LHCN-M2 (cell line): ENCODE data around the gene DGKB. TPM values are rescaled to one million over a fixed set of nuclear protein-coding genes. Genes with fewer than 3 reads are reported as not detected.

Source experiments
- DNase-seq: peaks from one replicate; pipeline ENCODE4 v3.0.0-alpha.2; 2012; ENCODE audit warnings: low read depth
- total RNA-seq: library from RNA; depleted of rRNA; stranded (reverse); fragments of >200 nt; gene quantifications from 2 replicates; pipeline ENCODE4 v1.2.3, GENCODE V29; 2014

DGKB gene
- total RNA-seq, 1 experiment from 2014 or later, result 0.06 TPM

GRCh38 chr7:14394786-14395185, 507.8 kb downstream of the DGKB start:
- DNase-seq, result no peak

DNA sequence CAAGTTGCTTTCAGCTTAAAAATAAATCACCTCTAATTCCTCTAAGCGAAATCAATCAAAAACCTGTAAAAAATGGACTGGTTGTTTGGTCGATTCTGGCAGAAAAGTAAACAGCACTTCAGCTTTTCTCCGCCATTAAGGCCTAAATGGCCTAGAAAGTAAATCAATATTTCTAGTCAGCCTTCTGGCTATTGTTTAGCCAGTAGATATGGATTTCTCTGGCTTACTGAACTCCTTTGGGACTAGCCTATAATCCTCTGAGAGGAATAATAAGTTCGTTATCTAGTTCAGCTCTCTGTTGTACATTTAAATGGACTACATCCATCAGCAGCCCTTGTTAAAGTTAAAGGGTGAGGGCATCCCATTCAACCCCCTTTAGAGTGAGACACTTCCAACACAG, 513.0 kb downstream of the DGKB start:
- DNase-seq, result no peak

GRCh38 chr7:14389181-14389591, 513.4 kb downstream of the DGKB start:
- no peak for DNase-seq

GRCh38 chr7:14385074-14385473, 517.5 kb downstream of the DGKB start:
- DNase-seq, result peak; percentile 35

GRCh38 chr7:14381936-14382335, 520.6 kb downstream of the DGKB start:
- DNase-seq, result peak; percentile 56

DNA sequence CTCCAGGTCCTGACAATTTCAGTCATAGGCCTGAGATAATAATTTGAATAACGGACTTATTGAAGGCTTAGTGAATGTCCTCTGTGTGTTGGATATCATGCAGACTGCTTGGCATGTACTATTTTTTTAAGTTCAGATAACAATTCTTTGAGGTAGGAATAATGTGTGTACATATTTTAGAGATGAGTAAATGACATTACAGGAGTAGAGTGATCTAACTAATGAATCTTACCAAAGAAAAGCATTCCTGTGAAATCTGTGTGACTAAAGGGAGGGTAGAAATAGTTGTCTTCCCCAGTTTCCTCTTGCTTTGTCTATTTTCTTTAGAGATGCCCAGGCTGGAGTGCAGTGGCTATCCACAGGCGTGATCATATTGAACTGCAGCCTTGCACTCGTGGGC, 521.2 kb downstream of the DGKB start:
- peak; percentile 81 for DNase-seq

GRCh38 chr7:14380881-14381280, 521.7 kb downstream of the DGKB start:
- DNase-seq, result peak; percentile 45

GRCh38 chr7:14377646-14378266, 524.8 kb downstream of the DGKB start:
- DNase-seq, result peak; percentile 84

DNA sequence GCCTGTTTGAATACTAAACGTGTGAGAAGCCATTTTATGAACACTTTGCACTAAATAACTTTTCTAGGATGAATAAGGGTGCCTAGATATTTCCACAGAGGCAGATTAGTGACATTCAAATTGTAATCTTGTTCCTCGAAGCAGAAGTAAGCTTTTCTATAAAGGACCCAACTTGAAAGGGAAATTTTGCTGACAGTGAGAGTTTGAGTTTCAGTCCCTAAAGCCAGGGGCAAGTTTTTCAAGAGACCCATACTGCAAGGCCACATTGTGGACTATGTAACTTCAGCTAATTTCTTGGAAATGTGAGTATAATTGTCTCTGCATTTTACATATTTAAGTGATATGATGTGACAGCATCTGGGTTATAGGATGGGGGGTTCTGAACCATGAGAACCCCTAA, 525.8 kb downstream of the DGKB start:
- DNase-seq, result no peak

DNA sequence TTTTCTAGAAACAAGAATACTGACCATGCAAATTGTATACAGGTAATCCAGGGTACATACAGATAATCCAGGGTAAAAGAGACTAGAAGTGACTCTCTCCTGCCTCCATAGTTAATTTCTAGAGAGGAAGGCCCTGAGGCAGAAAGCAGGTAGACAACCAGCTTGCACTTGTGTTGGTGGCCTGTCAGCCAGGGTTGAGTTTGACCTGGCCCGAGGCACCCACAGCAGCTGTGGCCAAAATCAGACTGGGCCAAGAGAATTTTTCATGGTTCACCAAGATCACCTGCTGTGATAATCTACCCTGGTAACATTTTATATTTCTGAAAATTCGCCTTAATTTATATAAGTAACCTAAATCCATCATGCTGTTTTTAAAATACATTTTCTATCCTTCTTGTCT, 526.6 kb downstream of the DGKB start:
- DNase-seq, result no peak

- no peak for DNase-seq
These were observed 528.2 kb downstream of the DGKB start for GRCh38 chr7:14374336-14374735.

DNA sequence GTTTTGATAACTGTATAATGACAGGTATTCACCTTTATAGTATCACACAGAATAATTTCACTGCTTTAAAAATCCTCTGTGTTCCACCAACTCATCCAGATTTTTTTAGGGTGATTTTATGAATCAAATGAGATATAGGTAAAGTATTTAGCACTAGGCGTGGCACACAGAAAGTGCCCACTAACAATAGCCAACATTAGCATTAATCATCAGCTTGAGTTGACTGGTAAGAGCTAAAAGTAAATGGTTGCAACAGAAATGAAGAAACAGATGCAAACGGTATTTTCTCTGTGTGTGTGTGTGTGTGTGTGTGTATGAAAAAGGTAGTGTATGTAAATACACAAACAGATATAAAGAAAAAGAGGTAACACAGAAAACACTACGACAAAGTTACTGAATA, 534.3 kb downstream of the DGKB start:
- peak; percentile 9 for DNase-seq

DNA sequence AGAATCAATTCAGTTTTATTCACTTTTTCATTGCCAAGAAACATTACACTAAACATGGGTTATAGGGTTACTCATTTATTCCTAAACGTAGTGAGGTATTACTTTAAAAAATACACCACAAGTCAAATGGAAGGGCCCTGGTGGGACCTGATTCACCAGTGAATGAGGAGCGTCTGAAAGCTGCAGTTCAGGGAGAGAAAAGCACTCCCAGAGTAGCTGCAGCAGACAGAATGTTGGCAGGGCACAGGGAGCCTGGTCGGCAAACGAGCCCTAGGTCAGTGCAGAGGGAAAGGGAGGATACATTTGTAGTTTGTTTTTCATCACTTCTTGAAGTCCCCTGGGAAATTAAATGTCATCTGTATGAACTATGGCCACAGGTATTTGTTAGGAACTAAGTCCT, 551.4 kb downstream of the DGKB start:
- peak; percentile 11 for DNase-seq

GRCh38 chr7:14341200-14341775, 561.3 kb downstream of the DGKB start:
- no peak for DNase-seq

DNA sequence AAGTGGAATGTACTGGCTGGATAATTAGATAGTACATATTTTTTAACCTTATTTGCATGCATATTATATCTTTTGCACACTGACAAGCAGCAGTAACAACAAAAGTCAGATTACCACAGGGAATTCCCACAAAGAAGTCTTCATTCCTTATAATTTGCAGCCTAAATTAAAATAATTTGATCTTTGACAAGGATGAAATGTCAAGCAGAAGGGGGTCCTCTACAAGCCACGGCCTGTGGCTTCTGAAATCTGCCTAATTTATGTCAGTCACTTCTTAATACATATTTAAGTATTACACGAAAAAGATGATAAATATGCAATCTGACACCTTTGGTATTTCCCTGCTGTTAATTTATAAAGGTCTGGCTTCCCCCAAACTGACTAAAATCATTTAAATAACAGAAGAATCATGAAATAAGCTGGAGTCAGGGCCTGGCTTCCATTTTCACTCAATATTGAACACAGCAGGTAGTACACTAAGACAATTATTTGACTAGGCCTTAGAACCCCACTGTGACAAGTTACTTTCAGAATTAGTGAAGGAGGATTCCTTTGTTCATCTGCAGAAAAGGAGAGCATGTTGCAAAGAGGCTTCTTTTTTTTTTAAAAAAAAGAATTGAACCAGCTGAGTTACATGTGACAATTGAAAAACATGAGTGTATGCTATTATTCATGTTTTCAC, 562.0 kb downstream of the DGKB start:
- DNase-seq, result no peak

- no peak for DNase-seq
These were observed 562.7 kb downstream of the DGKB start for GRCh38 chr7:14339861-14340260.

- DNase-seq, result no peak
These were observed 566.3 kb downstream of the DGKB start for GRCh38 chr7:14336256-14336655.

- DNase-seq, result peak; percentile 34
These were observed 570.4 kb downstream of the DGKB start for GRCh38 chr7:14332155-14332554.

- DNase-seq, result no peak
These were observed 577.8 kb downstream of the DGKB start for GRCh38 chr7:14324767-14325166.

- DNase-seq, result no peak
These were observed 579.8 kb downstream of the DGKB start for GRCh38 chr7:14322724-14323123.

GRCh38 chr7:14321947-14322346, 580.6 kb downstream of the DGKB start:
- DNase-seq, result peak; percentile 68

- DNase-seq, result no peak
These were observed 593.1 kb downstream of the DGKB start for GRCh38 chr7:14309432-14309831.

- DNase-seq, result no peak
These were observed 597.2 kb downstream of the DGKB start for GRCh38 chr7:14305233-14305866.
